ENCODE measurements around the gene TCF7L1. TPM values are rescaled to one million over a fixed set of nuclear protein-coding genes. Genes with fewer than 3 reads are reported as not detected.
A peak's percentile ranks its signal among the peaks of the same experiment; 100 is the strongest.

Gene TCF7L1
- total and polyA plus RNA-seq, 2 of the 13 experiments (the other 11 are each of a cell fraction or from before 2014, with no cell fraction given) = 0.04 to 0.15 TPM

GRCh38 chr2:85324639-85325465 is 191.7 kb downstream of the TCF7L1 start (continued):
- peak; percentile 61; the same call in 1 of the 2 replicates for TF ChIP-seq BRF2 (CRISPR knock-in tag; IDR thresholded peaks at IDR 0.05)
- no peak for TF ChIP-seq ZSCAN21 (CRISPR knock-in tag; IDR thresholded peaks at IDR 0.05; ENCODE audit: borderline replicate concordance)
- no peak for TF ChIP-seq ZNF550 (CRISPR knock-in tag; IDR thresholded peaks at IDR 0.05; ENCODE audit: borderline replicate concordance)
- TF ChIP-seq ETV6 (CRISPR knock-in tag; conservative IDR thresholded peaks at IDR 0.05) = 0 out of 2 replicates have a peak, but pooled peaks have one; percentile 37
- no peak for TF ChIP-seq NFAT5 (CRISPR knock-in tag; IDR thresholded peaks at IDR 0.05)
- TF ChIP-seq NBN (conservative IDR thresholded peaks at IDR 0.05) = no peak
- peak; percentile 76; the same call in 1 of the 2 replicates for TF ChIP-seq ZNF232 (CRISPR knock-in tag; IDR thresholded peaks at IDR 0.05; ENCODE audit: borderline replicate concordance)
- no peak for TF ChIP-seq ATRX (CRISPR knock-in tag; IDR thresholded peaks at IDR 0.05; ENCODE audit: borderline replicate concordance)
- TF ChIP-seq GMEB2 (CRISPR knock-in tag; IDR thresholded peaks at IDR 0.05; ENCODE audit: low read depth) = no peak; the same call in 1 of the 2 replicates
- peak; percentile 83 for TF ChIP-seq THAP11 (CRISPR knock-in tag; IDR thresholded peaks at IDR 0.05)
- TF ChIP-seq ZNF609 (CRISPR knock-in tag; IDR thresholded peaks at IDR 0.05; ENCODE audit: borderline replicate concordance) = no peak; the same call in 1 of the 2 replicates
- peak; percentile 61 for TF ChIP-seq XRCC5 (optimal IDR thresholded peaks at IDR 0.05; ENCODE audit: low read length)
- TF ChIP-seq RBFOX2 (IDR thresholded peaks at IDR 0.05; ENCODE audit: low read depth, low read length) = peak; percentile 76
- TF ChIP-seq TBX2 (CRISPR knock-in tag; IDR thresholded peaks at IDR 0.05; ENCODE audit: borderline replicate concordance) = peak; percentile 71

Measured in HepG2 (cell line).